T-helper 1 cell (primary cell): ENCODE results near the gene CMTM6.
"Not testable (repeated sequence)": the region's sequence is repeated elsewhere in the genome, so short reads cannot be mapped to it uniquely, and the experiment has no call there.

Experiments
- DNase-seq, 5 donors: peaks; one replicate each; pipeline ENCODE4 v3.0.0-alpha.2; 2012 to 2020

Gene CMTM6

DNA sequence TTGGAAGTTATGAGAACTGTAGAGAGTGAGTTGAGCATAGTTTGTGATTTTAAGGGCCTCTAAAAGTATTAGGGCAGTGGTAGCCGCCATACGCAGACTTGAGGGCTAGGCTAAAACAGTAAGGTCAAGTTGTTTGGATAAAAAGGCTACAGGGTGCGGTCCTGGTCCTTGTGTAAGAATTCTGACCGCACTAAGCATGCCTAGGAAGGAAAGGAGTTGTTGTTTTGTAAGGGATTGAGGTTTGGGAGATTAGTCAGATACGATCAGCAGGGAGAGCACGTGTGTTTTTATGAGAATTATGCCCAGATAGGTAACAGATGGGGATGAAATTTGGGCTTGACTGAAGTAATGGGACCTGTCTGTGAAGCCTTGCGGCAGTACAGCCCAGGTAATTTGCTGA is 39.2 kb downstream of the CMTM6 start:
- not testable (repeated sequence) for DNase-seq

DNA sequence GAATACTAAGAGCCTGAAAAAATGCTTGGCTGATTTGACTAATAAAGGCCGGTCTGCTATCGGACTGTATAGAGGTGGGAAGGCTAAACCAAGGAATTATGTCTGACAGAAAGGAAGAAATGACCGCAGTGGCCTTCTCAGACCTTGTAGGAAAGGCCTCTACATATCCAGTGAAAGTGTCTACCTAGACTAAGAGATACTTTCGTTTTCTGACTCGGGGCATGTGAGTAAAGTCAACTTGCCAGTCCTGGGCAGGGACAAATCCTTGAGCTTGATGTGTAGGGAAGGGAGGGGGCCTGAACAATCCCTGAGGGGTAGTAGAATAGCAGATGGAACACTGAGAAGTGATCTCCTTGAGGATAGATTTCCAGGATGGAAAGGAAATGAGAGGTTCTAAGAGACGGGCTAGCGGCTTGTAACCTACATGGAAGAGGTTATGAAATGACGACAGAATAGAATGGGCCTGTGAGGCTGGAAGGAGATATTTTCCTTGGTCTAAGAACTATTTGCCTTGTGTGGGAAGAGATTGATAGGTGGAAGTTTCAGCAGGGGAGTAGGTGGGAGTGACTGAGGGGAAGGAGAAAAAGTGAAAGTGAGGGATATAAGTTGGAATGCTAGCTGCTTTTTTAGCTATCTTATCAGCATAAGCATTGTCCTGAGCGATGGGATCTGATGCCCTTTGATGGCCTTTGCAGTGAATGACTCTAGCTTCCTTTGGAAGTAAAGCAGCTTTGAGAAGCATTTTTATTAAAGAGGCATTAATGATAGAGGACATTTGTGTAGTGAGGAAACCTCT is 40.3 kb downstream of the CMTM6 start:
- peak in 1 of 5 donors; percentile 39 for DNase-seq

DNA sequence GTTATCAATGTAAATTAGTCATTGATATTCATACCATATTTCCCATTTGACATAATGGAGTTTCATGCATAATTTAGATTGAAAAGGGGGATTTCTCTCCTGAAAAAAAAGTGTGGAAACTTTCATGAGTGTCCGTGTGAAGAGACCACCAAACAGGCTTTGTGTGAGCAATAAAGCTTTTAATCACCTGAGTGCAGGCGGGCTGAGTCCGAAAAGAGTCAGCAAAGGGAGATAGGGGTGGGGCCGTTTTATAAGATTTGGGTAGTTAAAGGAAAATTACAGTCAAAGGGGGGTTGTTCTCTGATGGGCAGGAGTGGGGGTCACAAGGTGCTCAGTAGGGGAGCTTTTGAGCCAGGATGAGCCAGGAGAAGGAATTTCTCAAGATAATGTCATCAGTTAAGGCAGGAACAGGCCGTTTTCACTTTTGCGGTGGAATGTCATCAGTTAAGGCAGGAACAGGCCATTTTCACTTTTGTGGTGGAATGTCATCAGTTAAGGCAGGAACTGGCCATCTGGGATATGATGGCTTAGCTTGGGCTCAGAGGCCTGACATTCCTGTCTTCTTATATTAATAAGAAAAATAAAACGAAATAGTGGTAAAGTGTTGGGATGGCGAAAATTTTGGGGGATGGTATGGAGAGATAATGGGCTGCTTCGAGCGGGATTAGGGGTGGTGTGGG is 41.7 kb downstream of the CMTM6 start:
- not testable (repeated sequence) for DNase-seq

DNA sequence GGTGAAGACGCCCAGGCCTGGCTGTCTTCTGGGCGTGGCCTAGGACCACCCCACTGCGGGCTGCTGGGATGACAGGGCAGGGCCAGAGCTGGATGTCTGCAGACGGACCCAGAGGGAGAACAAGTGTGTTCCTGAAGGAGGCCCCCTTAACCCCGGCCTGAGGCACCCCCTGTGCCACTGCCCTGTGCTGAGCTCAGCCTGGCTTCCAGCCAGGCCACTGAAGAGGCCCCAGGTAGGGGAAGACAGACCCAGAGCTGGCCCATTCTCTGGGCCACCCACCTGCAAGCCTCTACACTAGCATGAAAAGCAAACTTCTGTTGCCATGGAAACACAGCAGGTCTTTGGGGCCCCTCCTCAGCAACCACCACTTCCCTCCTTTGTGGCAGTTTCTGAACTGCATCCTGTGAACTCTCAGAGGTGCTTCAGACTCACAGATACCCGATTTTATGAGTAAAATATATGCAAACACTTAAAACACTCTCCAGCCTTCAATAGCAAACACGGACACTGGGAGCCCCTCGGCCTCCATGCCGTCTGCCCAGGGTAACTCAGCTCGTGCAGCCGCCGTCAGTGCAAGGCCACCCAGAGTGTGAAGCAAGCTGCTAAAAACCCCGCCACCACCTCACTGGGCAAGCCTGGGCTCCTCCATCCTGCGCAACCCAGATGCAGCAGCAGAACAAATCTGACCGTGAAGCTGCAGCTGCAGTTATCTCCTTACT is 42.5 kb downstream of the CMTM6 start:
- DNase-seq: peak; percentile 51 to 91 (median 75)

DNA sequence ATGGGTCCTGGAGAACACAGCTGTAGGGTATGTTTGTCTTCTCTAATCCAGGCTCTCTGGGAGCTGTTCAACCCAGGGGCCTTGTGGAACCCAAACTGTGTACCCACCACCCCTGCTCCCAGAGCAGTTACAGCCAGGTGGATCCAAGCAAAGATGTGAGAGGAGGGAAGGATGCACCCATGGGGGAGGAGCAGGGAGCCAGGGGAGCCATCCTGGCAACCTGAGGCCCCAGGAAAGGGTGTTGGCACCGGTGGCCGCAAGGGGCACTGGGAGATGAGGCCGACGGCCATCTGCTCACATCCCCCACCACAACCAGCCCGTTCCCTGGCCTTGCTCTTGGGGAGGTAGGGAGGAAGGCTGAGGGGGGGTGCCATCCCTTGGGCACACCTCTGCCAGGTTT is 43.2 kb downstream of the CMTM6 start:
- DNase-seq: no peak

DNA sequence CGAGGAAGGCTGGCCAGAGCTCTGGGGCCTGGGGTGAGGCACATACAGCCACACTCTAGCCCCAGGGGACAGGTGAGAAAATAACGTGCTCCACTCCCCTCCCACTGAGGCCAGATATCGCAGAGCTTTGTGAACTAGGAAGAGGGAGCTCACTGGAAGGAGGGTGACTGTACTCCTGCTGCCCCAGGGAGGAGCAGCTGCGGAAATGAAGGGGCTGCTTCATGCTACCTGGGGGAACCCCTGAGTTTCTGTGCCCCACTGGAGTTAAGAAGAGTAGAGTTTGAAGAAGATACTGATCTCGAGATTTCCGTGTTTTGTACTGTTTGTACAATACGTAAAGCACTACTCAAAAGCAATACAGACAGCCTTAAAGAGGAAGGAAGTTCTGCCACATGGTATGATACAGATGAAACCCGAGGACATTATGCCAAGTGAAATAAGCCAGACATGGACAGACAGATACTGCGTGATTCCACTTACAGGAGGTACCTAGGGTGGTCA is 44.6 kb downstream of the CMTM6 start:
- DNase-seq: peak; percentile 46 to 69 (median 67)

DNA sequence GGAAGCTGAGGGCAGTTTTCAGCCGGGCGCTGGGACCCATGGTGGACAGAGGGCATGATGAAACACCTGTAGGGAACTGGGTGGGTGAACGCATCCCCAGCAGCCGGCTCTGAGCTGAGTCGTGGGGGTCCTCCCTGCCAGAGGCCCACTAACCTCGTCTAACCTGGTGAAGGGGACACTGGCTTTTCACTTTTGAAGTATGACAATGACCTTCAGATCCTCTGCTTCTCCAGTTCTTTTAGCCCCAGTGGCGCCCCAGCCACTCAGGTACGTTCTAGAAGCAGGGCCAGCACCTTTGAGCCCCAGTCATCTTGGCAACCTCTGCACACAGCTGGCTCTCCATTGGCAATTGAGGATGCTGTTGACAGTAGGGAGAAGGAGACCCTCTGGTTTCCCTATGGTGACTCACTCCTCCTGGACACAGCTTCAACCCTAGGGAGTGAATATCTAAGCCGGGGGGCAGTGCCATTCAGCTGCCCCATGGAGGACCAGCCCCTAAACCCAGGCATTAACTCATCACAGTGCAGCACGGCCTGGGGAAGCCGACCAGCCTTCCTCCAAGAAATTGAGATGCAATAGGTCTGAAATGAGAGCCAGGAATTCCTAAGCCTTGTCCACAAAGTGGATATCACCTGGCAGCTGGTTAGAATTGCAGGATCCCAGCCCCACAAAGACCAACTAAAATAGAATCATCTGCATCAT is 46.1 kb downstream of the CMTM6 start:
- DNase-seq: no peak

DNA sequence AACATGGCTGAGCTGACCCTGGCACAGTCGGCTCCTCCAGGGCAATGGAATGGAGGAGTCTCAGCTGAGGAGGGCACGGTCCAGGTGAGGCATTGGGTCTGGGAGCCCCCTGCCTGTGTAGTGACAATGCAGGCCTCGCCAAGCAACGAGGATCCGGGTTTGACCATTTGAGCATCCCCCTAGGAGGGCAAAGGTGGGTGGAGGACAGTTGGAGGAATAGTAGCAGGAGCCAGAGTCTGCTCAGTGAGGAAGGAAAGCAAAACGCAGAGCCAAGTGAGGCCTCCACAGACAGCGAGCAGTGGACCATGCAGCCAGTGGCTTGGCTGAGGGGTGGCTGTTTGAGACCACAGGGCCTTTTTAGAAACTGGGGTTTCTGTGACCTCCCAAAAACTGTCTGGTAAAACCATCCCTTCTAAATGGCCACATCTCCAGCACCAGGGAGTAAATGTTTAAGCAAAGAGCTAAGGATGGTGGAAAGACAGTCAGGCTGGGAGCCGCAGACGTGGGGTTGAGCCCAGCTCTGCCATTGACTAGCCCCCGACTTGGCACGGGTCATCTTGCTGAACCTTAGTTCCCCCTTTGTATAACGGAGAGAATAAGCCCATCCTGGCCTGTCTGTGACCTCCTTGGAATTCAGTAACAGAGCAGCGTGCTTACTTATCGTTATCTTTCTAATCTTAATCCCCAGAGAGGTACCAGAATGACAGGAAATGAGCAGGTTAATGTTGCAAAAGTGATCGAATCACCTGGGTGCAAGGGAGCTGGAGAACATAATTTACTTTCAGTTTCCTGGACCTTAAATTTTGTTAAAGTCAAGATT is 46.8 kb downstream of the CMTM6 start:
- DNase-seq: no peak

DNA sequence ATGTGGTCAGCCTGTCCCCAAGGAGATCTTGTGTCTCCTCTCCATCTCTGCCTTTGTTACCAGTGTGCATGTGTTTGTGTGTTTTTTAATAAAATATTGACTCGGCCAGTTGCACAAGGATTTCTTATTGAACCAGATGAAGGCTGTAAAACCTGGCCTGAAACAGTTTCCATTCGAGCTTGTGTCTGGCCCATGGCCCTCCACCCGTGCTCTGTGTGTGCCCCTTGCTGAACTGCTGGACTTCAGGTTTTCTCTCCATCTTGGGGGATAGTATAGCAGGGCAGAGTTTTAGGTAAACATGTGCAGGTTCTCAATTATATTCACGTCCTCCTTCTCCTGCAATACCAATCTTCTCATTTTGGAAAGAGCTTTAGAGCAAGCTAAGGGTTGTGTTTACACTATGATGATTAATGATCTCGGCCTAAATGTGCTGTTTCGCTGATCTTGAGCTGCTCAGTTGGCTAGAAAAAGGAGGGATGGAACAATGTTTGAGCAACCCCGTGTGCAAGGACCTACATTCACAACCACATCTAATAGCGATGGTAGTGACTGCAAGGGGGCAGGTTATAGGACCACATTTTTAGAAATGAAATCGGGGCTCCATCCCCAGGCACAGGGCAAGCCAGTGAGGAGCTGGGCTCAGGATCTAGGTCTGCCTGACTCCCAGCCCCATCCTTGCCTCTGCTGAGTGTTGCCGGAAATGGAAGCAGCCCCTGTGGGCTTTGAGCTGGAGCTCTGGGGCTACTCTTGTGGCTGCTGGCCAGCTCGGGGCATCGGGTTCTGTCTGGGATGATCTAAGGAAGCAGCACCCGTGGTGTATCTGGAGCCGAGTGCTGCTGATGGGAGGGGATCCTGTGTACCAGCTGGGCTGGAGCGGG is 47.7 kb downstream of the CMTM6 start:
- DNase-seq: no peak

DNA sequence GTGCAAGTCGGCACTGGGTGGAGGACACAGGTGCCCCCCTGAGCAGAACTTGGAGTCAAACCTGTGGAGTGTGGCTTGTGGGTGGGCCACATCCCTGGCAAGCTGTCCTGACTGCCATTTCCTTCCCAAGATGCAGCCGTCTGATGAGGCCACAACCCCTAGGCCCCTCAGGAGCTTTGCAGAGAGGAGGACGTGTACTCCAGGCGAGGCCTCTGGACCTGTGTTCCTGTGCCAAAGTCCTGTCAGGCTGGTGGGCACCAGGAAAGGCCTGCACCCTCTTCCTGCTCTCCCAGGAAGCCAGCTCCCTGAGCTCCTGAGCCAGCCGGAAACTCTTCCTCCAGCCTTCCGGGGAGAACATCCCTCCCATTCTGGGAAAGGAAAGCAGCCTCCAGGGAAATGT is 48.5 kb downstream of the CMTM6 start:
- DNase-seq: no peak

DNA sequence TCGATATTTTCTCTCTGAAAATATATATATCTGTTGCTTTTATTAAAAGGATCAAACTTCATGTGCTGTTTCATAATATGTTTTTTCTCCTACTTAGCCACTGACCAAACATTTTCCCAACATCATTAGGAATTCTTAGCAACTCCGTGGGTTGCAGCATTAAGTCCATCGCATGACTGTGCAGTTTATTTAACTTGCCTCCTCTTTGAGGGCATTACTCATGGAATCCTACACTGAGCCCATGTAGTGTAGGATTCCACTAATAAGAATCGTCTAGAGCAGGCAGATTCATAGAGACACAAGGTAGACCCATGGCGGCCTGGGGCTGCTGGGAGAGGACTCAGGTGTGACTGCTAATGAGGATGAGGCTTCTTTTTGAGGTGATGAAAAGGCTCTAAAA is 49.3 kb downstream of the CMTM6 start:
- no peak for DNase-seq

DNA sequence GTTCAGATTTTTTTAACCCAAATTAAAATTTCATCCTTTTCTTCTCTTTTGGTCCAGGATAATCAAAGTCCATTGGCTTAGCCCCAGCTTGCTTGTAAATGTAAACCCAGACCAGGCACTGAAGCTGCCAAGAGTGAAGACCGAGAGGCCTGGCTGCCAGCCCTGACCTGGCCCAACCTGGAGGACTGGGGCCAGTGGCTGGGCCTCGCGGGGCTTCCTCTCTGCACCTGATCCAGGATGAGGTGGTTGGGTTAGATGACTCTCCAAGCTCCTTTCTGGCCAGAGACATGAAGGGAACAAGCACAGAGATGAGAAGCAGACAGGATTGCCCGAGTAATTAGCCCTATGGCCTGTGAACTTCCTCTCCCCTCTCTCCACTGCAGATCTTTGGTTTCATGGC is 50.6 kb downstream of the CMTM6 start:
- no peak for DNase-seq

DNA sequence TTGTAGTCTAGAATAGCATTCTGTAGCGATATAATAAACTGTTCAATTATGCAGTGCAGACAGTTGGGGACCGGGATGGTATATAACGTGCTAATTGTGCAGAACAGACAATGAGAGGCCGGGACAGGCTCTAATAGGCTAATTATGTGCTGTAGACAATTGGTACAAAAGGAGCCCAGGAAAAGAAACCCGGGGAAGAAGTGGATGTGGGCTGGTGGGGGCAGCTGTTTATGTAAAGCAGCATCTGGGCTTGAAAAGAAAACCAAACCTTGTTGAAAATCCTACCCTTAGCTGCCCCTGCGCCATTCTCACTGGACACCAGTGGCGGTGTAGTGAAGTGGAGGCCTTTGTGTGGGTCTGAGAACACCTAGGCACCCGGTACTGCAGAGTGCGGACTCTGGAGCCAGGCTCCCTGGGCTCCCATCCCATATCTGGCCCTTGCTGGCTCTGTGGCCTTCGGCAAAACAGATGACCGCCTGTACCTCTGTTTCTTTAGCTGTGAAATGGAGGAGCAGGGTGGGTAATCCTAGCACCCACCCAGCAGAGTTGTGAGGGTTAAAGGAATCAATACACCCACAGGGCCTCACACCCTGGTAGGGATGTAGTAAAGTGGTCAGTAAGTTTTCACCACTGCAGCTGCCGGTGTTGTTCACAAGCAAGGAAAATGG is 51.5 kb downstream of the CMTM6 start:
- no peak for DNase-seq

DNA sequence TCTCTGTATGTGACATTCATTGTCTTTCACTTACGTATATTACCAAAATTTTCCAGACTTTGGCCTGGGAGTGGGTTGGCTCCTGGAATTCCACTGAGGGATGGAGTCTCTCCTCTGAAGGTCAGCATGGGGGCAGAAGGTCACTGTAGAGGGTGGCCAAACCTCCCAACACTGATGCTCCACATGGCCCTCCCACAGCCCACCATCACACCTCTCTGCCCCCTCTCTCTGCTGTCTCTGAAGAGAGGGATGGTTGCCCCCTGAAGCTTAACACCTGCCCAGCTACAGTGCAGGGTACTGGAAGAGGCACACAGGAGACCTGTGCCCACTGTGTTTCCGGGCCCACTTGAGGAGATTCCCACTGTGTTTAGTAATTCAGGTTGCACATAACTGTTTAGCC is 52.2 kb downstream of the CMTM6 start:
- DNase-seq: no peak

DNA sequence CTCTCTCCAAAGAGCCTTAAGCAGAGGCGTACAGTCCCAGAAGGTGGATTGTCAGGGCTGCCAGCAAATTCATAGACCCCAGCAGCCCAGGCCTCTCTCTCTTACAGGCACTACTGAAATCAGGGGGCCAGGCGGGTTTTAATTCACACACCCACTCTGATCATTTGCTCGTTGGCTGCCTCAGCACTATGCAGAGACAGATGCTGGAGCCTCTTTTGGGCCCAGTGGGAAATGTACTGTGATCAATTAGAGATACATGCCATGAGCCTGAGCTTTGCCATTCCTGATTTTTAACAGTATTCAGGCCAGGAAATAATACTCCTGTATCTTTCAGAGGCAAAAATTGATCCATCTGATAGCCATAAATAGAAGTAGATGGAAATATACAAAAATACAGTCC is 53.0 kb downstream of the CMTM6 start:
- DNase-seq: no peak

DNA sequence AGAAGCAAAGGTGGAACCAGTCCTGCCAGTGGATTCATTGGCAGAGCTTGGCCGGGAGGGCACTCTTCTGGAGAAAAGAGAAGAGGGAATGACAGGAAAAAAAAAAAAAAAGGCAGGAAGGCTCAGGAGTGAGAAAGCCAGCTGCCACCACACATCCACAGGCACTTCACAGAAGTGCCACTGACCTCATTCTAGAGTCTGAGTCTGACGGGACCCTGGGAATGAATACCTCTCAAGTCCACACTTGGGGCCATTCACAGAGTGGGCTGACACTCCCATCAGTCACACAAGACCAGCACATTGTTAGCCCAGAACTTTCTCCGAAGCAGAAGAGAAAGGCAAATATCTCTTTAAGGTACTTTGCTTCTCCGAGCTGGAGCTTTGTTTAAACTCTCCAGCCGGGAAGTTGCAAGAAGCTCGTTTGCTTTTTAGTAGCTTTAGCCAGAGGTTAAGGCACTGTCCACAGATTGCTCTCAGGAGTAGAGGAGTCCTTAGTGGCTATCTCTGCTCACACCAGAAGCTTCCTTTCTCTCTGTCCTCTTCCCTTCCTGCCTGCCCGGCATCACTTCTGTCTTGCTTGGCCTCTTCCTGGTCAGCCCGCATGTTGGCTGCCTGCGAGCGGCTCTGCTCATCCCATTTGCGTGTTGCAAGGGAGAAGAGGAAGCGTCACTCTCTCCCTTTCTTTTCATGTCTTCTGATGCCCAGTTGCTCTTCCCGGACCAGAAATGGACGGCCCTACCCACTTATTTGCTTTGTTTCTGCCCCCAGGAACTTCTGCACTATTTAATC is 53.8 kb downstream of the CMTM6 start:
- no peak for DNase-seq

DNA sequence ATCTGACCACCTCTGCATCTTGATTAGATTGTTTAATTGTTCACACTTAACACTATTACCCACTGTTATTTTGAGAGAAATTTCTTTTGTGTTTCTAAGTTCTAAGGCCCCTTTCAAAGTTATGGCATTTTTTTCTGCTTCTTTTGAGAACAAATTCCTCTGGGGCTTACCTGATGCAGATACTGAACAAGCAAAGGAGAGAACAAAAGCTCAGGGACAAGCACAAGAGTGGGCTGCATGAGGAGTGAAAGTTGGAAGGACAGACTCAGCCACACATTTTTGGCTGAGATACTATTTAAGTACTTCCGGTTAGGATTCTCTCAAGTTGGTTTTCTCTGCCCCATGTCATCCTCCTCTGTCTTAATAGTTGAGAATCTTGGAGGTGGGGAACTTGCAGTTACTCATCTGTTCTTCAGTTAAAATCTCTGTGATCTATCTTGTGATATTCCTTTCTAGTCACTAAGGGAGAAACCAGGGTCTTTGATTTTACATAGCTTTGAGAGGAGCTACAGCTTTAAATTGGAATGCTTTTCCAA is 54.7 kb downstream of the CMTM6 start:
- no peak for DNase-seq

DNA sequence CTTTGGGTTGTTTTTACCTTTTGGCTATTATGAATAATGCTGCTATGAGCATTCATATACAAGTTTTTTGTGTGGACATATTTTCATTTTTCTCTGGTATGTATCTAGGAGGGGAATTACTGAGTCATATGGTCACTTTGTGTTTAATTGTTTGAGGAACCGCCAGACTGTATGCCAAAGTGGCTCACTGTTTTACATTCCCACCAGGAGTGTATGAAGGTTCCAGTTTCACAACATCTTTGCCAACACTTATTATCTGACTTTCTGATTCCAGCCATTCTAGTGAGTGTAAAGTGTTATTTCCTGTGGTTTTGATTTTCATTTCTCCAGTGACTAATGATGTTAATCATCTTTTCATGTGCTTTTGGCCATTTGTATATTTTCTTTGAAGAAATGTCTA is 59.2 kb downstream of the CMTM6 start:
- no peak for DNase-seq

DNA sequence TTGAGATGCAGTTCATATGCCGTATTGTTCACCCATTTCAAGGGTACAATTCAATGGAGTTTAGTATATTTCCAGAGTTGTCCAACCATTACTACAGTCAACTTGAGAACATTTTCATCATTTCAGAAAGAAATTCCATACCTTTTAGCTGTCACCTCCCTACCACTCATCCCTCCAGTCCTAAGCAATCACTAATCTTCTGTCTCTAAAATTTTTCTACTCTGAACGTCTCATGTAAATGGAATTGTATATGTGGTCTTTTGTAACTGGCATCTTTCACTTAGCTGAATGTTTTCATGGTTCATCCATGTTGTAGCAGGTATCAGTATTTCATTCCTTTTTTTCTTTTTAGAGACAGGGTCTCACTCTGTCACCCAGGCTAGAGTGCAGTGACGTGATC is 59.9 kb downstream of the CMTM6 start:
- no peak for DNase-seq
